ENCODE data around the gene GATC. TPM values are rescaled to one million over a fixed set of nuclear protein-coding genes. Genes with fewer than 3 reads are reported as not detected.
A peak's percentile ranks its signal among the peaks of the same experiment; 100 is the strongest.

Gene GATC
- total and polyA plus RNA-seq, 2 experiments from 2014 or later = 18.5 to 20.1 TPM

- H2AFZ ChIP-seq = no peak overlapping the region
- peaks cover 3% of the 10 kb centered on the region; the same call in 1 of the 2 replicates for H3K4me1 ChIP-seq (ENCODE audit: insufficient read depth)
- peaks cover 13% of the 10 kb centered on the region for H3K4me1 Mint-ChIP-seq
- no peaks in the 10 kb centered on the region for H3K27me3 ChIP-seq (ENCODE audit: insufficient read depth)
- H4K20me1 ChIP-seq (replicated peaks; ENCODE audit: insufficient read depth) = 0 out of 2 replicates have a peak, but pooled peaks cover 4% of the 10 kb centered on the region
- no peak overlapping the region for H3K27ac Mint-ChIP-seq
- DNase-seq (ENCODE audit: low spot score) (peak; percentile 56), ATAC-seq (peak; percentile 70)
- H3K4me2 ChIP-seq = no peak overlapping the region
- no peak overlapping the region for H3K4me3 Mint-ChIP-seq
- H3K9me2 ChIP-seq (ENCODE audit: insufficient read depth) = no peaks in the 10 kb centered on the region
- no peak overlapping the region for H3K4me3 ChIP-seq
- H3K27ac ChIP-seq (ENCODE audit: low read depth) = peak overlapping the region; percentile 74; the same call in 1 of the 2 replicates
- no peaks in the 10 kb centered on the region for H3K79me2 ChIP-seq (replicated peaks; ENCODE audit: insufficient read depth)
- no peaks in the 10 kb centered on the region for H3K36me3 ChIP-seq (ENCODE audit: insufficient read depth)
- no peaks in the 10 kb centered on the region for H3K36me3 Mint-ChIP-seq (ENCODE audit: low read depth)
- TF ChIP-seq ZNF114 (CRISPR knock-in tag; IDR thresholded peaks at IDR 0.05) (no peak), ZNF331 (CRISPR knock-in tag; IDR thresholded peaks at IDR 0.05; ENCODE audit: low read depth) (no peak), REST (IDR thresholded peaks at IDR 0.05; ENCODE audit: unreplicated experiment) (no peak), EZH2phosphoT487 (IDR thresholded peaks at IDR 0.05; ENCODE audit: unreplicated experiment) (no peak), STAT1 (IDR thresholded peaks at IDR 0.05; ENCODE audit: unreplicated experiment) (no peak), ZNF462 (CRISPR knock-in tag; IDR thresholded peaks at IDR 0.05) (no peak; the same call in 1 of the 2 replicates), POLR2AphosphoS5 (IDR thresholded peaks at IDR 0.05; ENCODE audit: low read depth) (no peak), CREB1 (CRISPR knock-in tag; IDR thresholded peaks at IDR 0.05; ENCODE audit: low read depth) (no peak), CTCF (conservative IDR thresholded peaks at IDR 0.05; ENCODE audit: low read depth in 2 of 2) (no peak), EZH2 (IDR thresholded peaks at IDR 0.05; ENCODE audit: low read depth, unreplicated experiment) (no peak), JUNB (IDR thresholded peaks at IDR 0.05; ENCODE audit: unreplicated experiment) (no peak), NANOG (IDR thresholded peaks at IDR 0.05; ENCODE audit: borderline replicate concordance) (no peak)
- TF ChIP-seq, protein P1, sequence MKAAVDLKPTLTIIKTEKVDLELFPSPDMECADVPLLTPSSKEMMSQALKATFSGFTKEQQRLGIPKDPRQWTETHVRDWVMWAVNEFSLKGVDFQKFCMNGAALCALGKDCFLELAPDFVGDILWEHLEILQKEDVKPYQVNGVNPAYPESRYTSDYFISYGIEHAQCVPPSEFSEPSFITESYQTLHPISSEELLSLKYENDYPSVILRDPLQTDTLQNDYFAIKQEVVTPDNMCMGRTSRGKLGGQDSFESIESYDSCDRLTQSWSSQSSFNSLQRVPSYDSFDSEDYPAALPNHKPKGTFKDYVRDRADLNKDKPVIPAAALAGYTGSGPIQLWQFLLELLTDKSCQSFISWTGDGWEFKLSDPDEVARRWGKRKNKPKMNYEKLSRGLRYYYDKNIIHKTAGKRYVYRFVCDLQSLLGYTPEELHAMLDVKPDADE (IDR thresholded peaks at IDR 0.05) = no peak
- H3K9me3 Mint-ChIP-seq = no peaks in the 10 kb centered on the region
- no peaks in the 10 kb centered on the region for H3F3A ChIP-seq (replicated peaks; ENCODE audit: low read depth)
- H3K27me3 Mint-ChIP-seq (ENCODE audit: insufficient read depth, low read depth, poor library complexity) = peaks cover 8% of the 10 kb centered on the region
Observed at GRCh38 chr12:120479458-120479857, 33.2 kb downstream of the GATC start.
